H1 (cell line): Measurements from ENCODE around the gene RNF10. TPM values are rescaled to one million over a fixed set of nuclear protein-coding genes. Genes with fewer than 3 reads are reported as not detected.

Source experiments
- CTCF ChIA-PET: fragments of 300-600 bp; sonication (Branson Sonifier 250); formaldehyde crosslinking; loops from one replicate; lab custom pipeline; 2021; ENCODE audit not compliant: partially characterized antibody; lab: Charles Lee
- POLR2A ChIA-PET: fragments of 300-600 bp; sonication (Branson Sonifier 250); formaldehyde crosslinking; loops from one replicate; lab custom pipeline; 2021; ENCODE audit warnings: inconsistent platforms; ENCODE audit not compliant: partially characterized antibody; lab: Charles Lee
- DNase-seq, 2 experiments: peaks; one replicate each; pipeline versions ENCODE4 v3.0.0 to v3.0.0-alpha.2; 2010 to 2022; ENCODE audit warnings: low spot score in 2 of 2, low read depth in 1 of 2, mixed read lengths in 1 of 2
- FAIRE-seq: peaks from 2 replicates; lab custom pipeline; 2011; peaks lifted over from hg19 to GRCh38; lab: Jason Lieb, UNC
- H2AFZ ChIP-seq: 2 replicates; pipeline ENCODE4 v1.8.1; 2012; ENCODE audit warnings: low read length, inconsistent platforms
- H2AK5ac ChIP-seq: 2 replicates; pipeline ENCODE4 v1.6.1; 2013; ENCODE audit warnings: low read depth, low read length
- H2BK120ac ChIP-seq: replicated peaks from 2 replicates; pipeline ENCODE3; 2013; ENCODE audit warnings: low read depth, low read length, inconsistent platforms
- H2BK12ac ChIP-seq: 2 replicates; pipeline ENCODE4 v1.6.1; 2013; ENCODE audit warnings: low read depth, low read length
- H2BK15ac ChIP-seq: 2 replicates; pipeline ENCODE4 v1.6.1; 2013; ENCODE audit warnings: low read length
- H2BK20ac ChIP-seq: 2 replicates; pipeline ENCODE4 v1.6.1; 2013; ENCODE audit warnings: low read length
- H2BK5ac ChIP-seq: 2 replicates; pipeline ENCODE4 v1.6.1; 2013; ENCODE audit warnings: low read depth, low read length
- H3K14ac ChIP-seq: 2 replicates; pipeline ENCODE4 v1.6.1; 2013; ENCODE audit warnings: inconsistent platforms; ENCODE audit not compliant: insufficient read length
- H3K18ac ChIP-seq: 2 replicates; pipeline ENCODE4 v1.6.1; 2013; ENCODE audit warnings: low read length; ENCODE audit errors: extremely low read depth
- H3K23ac ChIP-seq: 2 replicates; pipeline ENCODE4 v1.6.1; 2013; ENCODE audit warnings: inconsistent platforms; ENCODE audit not compliant: insufficient read length
- H3K23me2 ChIP-seq: 2 replicates; pipeline ENCODE4 v1.6.1; 2013; ENCODE audit warnings: low read depth, low read length
- H3K27ac ChIP-seq: 2 replicates; pipeline ENCODE4 v1.6.1; 2011; ENCODE audit warnings: low read depth, low read length, inconsistent platforms
- H3K27me3 ChIP-seq, 4 experiments: replicated peaks in 1 of 4; 1 replicate in 1 of 4; 2 replicates in 3 of 4; pipeline versions ENCODE4 v1.6.1 to v1.8.1; 2011 to 2013; ENCODE audit warnings: low read length in 3 of 4, mild to moderate bottlenecking in 3 of 4, inconsistent platforms in 2 of 4, mixed read lengths in 2 of 4, moderate library complexity in 1 of 4; ENCODE audit not compliant: control insufficient read depth in 3 of 4, insufficient read depth in 3 of 4; ENCODE audit errors: extremely low read depth in 1 of 4
- H3K36me3 ChIP-seq, 4 experiments: 2 replicates each; pipeline versions ENCODE4 v1.6.1 to v1.8.1; 2011 to 2013; ENCODE audit warnings: mild to moderate bottlenecking in 4 of 4, low read length in 3 of 4, moderate library complexity in 2 of 4, control low read depth in 1 of 4, inconsistent platforms in 1 of 4; ENCODE audit not compliant: insufficient read depth in 4 of 4, control insufficient read depth in 2 of 4
- H3K4ac ChIP-seq: replicated peaks from 2 replicates; pipeline ENCODE3; 2013; ENCODE audit warnings: low read length, low read depth, mixed read lengths, inconsistent platforms; ENCODE audit not compliant: insufficient read length
- H3K4me1 ChIP-seq, 4 experiments: replicated peaks in 1 of 4; 1 replicate in 1 of 4; 2 replicates in 3 of 4; pipeline versions ENCODE4 v1.6.1 to v1.8.1; 2011 to 2013; ENCODE audit warnings: low read length in 3 of 4, inconsistent platforms in 2 of 4, mixed read lengths in 1 of 4; ENCODE audit not compliant: insufficient read depth in 4 of 4, control insufficient read depth in 3 of 4
- H3K4me2 ChIP-seq, 2 experiments: 2 replicates each; pipeline versions ENCODE4 v1.6.1 to v1.8.1; 2011 to 2013; ENCODE audit warnings: low read depth in 2 of 2, low read length in 2 of 2, control low read depth in 1 of 2, inconsistent platforms in 1 of 2, mild to moderate bottlenecking in 1 of 2; ENCODE audit not compliant: insufficient read depth in 1 of 2
- H3K4me3 ChIP-seq, 4 experiments: fragments of 200-600, 300-600 bp in 1 of 4; sonication (generic), shearing (Covaris generic), sonication (Bioruptor Twin) in 1 of 4; 2 replicates each; pipeline versions ENCODE4 v1.5.1 to v1.8.1; 2011 to 2016; ENCODE audit warnings: low read length in 4 of 4, low read depth in 3 of 4, control low read depth in 2 of 4, inconsistent platforms in 2 of 4, mild to moderate bottlenecking in 2 of 4, mixed read lengths in 1 of 4, moderate library complexity in 1 of 4; ENCODE audit not compliant: insufficient read depth in 2 of 4; ENCODE audit errors: extremely low read depth in 1 of 4
- H3K56ac ChIP-seq: replicated peaks from 2 replicates; pipeline ENCODE3; 2013; ENCODE audit warnings: low read depth, mild to moderate bottlenecking, mixed read lengths, low read length, inconsistent platforms; ENCODE audit not compliant: insufficient read length
- H3K79me1 ChIP-seq: 2 replicates; pipeline ENCODE4 v1.6.1; 2013; ENCODE audit warnings: low read depth, low read length, control low read depth
- H3K79me2 ChIP-seq, 2 experiments: 2 replicates each; pipeline versions ENCODE4 v1.6.1 to v1.8.1; 2012 to 2013; ENCODE audit warnings: low read length in 2 of 2, mild to moderate bottlenecking in 2 of 2, inconsistent platforms in 1 of 2; ENCODE audit not compliant: insufficient read depth in 2 of 2, control insufficient read depth in 1 of 2
- H3K9ac ChIP-seq, 4 experiments: replicated peaks in 1 of 4; 1 replicate in 1 of 4; 2 replicates in 3 of 4; pipeline versions ENCODE4 v1.6.1 to v1.8.1; 2011 to 2013; ENCODE audit warnings: low read depth in 3 of 4, low read length in 3 of 4, control low read depth in 2 of 4, mild to moderate bottlenecking in 2 of 4, moderate library complexity in 2 of 4, inconsistent platforms in 1 of 4; ENCODE audit errors: extremely low read depth in 1 of 4
- H3K9me3 ChIP-seq, 2 experiments: 2 replicates each; pipeline versions ENCODE4 v1.6.1 to v1.8.1; 2012 to 2013; ENCODE audit warnings: mild to moderate bottlenecking in 2 of 2, moderate library complexity in 2 of 2, control low read depth in 1 of 2, inconsistent platforms in 1 of 2, low read depth in 1 of 2, low read length in 1 of 2, mixed read lengths in 1 of 2; ENCODE audit not compliant: insufficient read depth in 2 of 2
- H4K20me1 ChIP-seq, 2 experiments: replicated peaks in 1 of 2; 2 replicates each; pipeline versions ENCODE3 to v1.8.1; 2011 to 2013; ENCODE audit warnings: inconsistent platforms in 2 of 2, low read length in 2 of 2, mild to moderate bottlenecking in 1 of 2; ENCODE audit not compliant: insufficient read depth in 2 of 2, control insufficient read depth in 1 of 2
- H4K5ac ChIP-seq: 2 replicates; pipeline ENCODE4 v1.6.1; 2013; ENCODE audit warnings: low read length, low read depth, mixed read lengths, inconsistent platforms; ENCODE audit not compliant: insufficient read length
- H4K8ac ChIP-seq: 2 replicates; pipeline ENCODE4 v1.8.0; 2013; ENCODE audit warnings: mild to moderate bottlenecking, moderate library complexity, low read length, inconsistent platforms; ENCODE audit not compliant: insufficient read depth; ENCODE audit errors: extremely low read depth
- H4K91ac ChIP-seq: replicated peaks from 2 replicates; pipeline ENCODE3; 2013; ENCODE audit warnings: low read length, mixed read lengths, inconsistent platforms; ENCODE audit not compliant: insufficient read length
- ASH2L ChIP-seq: fragments of 200-600, 300-600 bp; sonication (generic); IDR thresholded peaks from one replicate; pipeline ENCODE4 v1.7.1; 2017; ENCODE audit warnings: low read length
- BRCA1 ChIP-seq: IDR thresholded peaks from 2 replicates; pipeline ENCODE4 v1.6.1; 2012; ENCODE audit warnings: low read depth, low read length, improper control_type of control experiment
- CEBPB ChIP-seq: IDR thresholded peaks from 2 replicates; pipeline ENCODE4 v1.6.1; 2012; ENCODE audit warnings: low read depth, low read length
- CREB1 ChIP-seq: IDR thresholded peaks from 2 replicates; pipeline ENCODE4 v1.6.1; 2012; ENCODE audit warnings: inconsistent platforms
- KDM1A ChIP-seq: fragments of 200-600, 300-600 bp; sonication (generic); IDR thresholded peaks from 2 replicates; pipeline ENCODE4 v1.7.1; 2016; ENCODE audit warnings: mild to moderate bottlenecking, low read length, borderline replicate concordance
- MAFK ChIP-seq: IDR thresholded peaks from 2 replicates; pipeline ENCODE4 v1.6.1; 2012; ENCODE audit warnings: low read depth, mild to moderate bottlenecking, improper control_type of control experiment, low read length
- PHF8 ChIP-seq: fragments of 200-600 bp; sonication (generic); conservative IDR thresholded peaks from 2 replicates; pipeline ENCODE4 v1.7.1; 2012; ENCODE audit warnings: low read depth, mild to moderate bottlenecking, inconsistent platforms, low read length, moderate library complexity
- SIN3A ChIP-seq, 2 experiments: IDR thresholded peaks in 1 of 2; conservative IDR thresholded peaks in 1 of 2; 2 replicates each; pipeline ENCODE4 v1.6.1; 2011 to 2012; ENCODE audit warnings: low read length in 2 of 2, improper control_type of control experiment in 1 of 2, low read depth in 1 of 2, mild to moderate bottlenecking in 1 of 2
- SRF ChIP-seq: IDR thresholded peaks from 2 replicates; pipeline ENCODE4 v1.6.1; 2011; ENCODE audit warnings: mild to moderate bottlenecking, low read depth, low read length, moderate library complexity
- TAF7 ChIP-seq: optimal IDR thresholded peaks from 2 replicates; pipeline ENCODE3; 2011; ENCODE audit warnings: low read depth, mild to moderate bottlenecking, inconsistent platforms, low read length, moderate library complexity, borderline replicate concordance
- YY1 ChIP-seq: IDR thresholded peaks from 2 replicates; pipeline ENCODE4 v1.6.1; 2011; ENCODE audit warnings: low read depth, mild to moderate bottlenecking, low read length
- WGBS, 2 experiments: shearing (Covaris generic) in 1 of 2; methylation state at CpG; one replicate each; pipeline versions ENCODE4 v1.1.6 to v1.1.7; 2013 to 2015; ENCODE audit warnings: low lambda C conversion rate in 2 of 2, mixed read lengths in 2 of 2, inconsistent platforms in 1 of 2, low coverage in 1 of 2, missing lambda C conversion rate in 1 of 2; ENCODE audit not compliant: insufficient replicate concordance in 2 of 2, insufficient coverage in 1 of 2, insufficient read length in 1 of 2; ENCODE audit errors: extremely low coverage in 1 of 2, missing lambda C conversion rate in 1 of 2; 5-methylcytosine and 5-hydroxymethylcytosine counted together
- polyA plus RNA-seq, 7 experiments: library from polyadenylated mRNA; depleted of rRNA in 3 of 7; stranded (reverse) in 5 of 7; unstranded in 2 of 7; fragments of >200 nt in 5 of 7; fragments of 200-250 nt in 2 of 7; gene quantifications; 1 replicate in 5 of 7; 2 replicates in 1 of 7; 4 replicates in 1 of 7; pipeline versions ENCODE4 v1.2.1 to v1.2.3, GENCODE V29; 2011 to 2013; ENCODE audit warnings: missing spikeins in 2 of 7, mixed read lengths in 2 of 7
- total RNA-seq: library from RNA; stranded (reverse); fragmentation: NEBNext Ultra II Directional; extraction: Animal tissue kit (Norgen Biotek cat#: 25700); gene quantifications from 2 replicates; pipeline ENCODE4 v1.2.1, GENCODE V29; 2021

The RNF10 gene
- total and polyA plus RNA-seq, 2 of the 8 experiments (the other 6 are each of a cell fraction or from before 2014, with no cell fraction given), result 71.6 to 171 TPM

GRCh38 chr12:120584343-120585149 is 50.4 kb downstream of the RNF10 start:
- peak overlapping the region; percentile 93; the same call in 1 of the 2 replicates for H3K18ac ChIP-seq
- peak overlapping the region; percentile 42 for H3K56ac ChIP-seq
- no peaks in the 10 kb centered on the region for H4K20me1 ChIP-seq
- no peak overlapping the region; the same call in 1 of the 2 replicates for H2BK20ac ChIP-seq
- H3K27me3 ChIP-seq, result peaks cover 0 to 3% (median 1%) of the 10 kb centered on the region in 4 experiments; a peak in 1 of 7 replicates
- no peak overlapping the region for H2BK5ac ChIP-seq
- peak overlapping the region; percentile 8 to 63 (median 37); a peak in 4 of 7 replicates for H3K9ac ChIP-seq
- H2AK5ac ChIP-seq, result no peak overlapping the region
- H3K23me2 ChIP-seq, result peaks cover 6% of the 10 kb centered on the region
- H3K4me3 ChIP-seq, result peak overlapping the region; percentile 55 to 72 (median 56)
- H3K79me2 ChIP-seq, result peaks cover 0 to 3% of the 10 kb centered on the region in 2 experiments; a peak in 1 of 4 replicates
- DNase-seq (peak in 1 of 2 experiments; percentile 79), FAIRE-seq (no peak)
- H2BK15ac ChIP-seq, result peak overlapping the region; percentile 88; the same call in 1 of the 2 replicates
- H3K14ac ChIP-seq, result no peak overlapping the region
- H3K4me2 ChIP-seq, result peak overlapping the region; percentile 75 to 81
- peak overlapping the region; percentile 88; the same call in 1 of the 2 replicates for H4K8ac ChIP-seq
- H3K4ac ChIP-seq, result peak overlapping the region; percentile 8
- ChIA-PET CTCF (interaction anchor here (0.6 to 8.3 kb wide), 11 partner anchors 10 to 193 kb away, joined by 3 to 111 read pairs (median 5); no protein-coding TSS in a partner anchor), POLR2A (interaction anchor here (0.7 to 1.3 kb wide), 3 partner anchors 55 to 70 kb away, joined by 3 to 4 read pairs (median 3); partner anchors contain the start of genes CABP1 and COQ5)
- H3K36me3 ChIP-seq, result peaks cover 0 to 4% (median under 1%) of the 10 kb centered on the region in 4 experiments; a peak in 5 of 8 replicates
- H2BK12ac ChIP-seq, result no peak overlapping the region
- no peaks in the 10 kb centered on the region for H3K9me3 ChIP-seq
- H2AFZ ChIP-seq, result peak overlapping the region; percentile 97; the same call in 1 of the 2 replicates
- no peak overlapping the region for H3K23ac ChIP-seq
- no peak overlapping the region for H2BK120ac ChIP-seq
- H3K79me1 ChIP-seq, result no peaks in the 10 kb centered on the region
- no peak overlapping the region for H3K27ac ChIP-seq
- peak overlapping the region; percentile 34 for H4K91ac ChIP-seq
- H3K4me1 ChIP-seq, result peaks cover 0 to 6% (median 1%) of the 10 kb centered on the region in 4 experiments; a peak in 5 of 7 replicates
- WGBS, 2 experiments, result 13% methylated on average over 39 of the region's 65 CpGs; no CpG with 5 or more reads in 1 of the 2 experiments
- peak overlapping the region; percentile 46 for H4K5ac ChIP-seq
- TF ChIP-seq KDM1A, result no peak
- no peak for TF ChIP-seq SIN3A (conservative IDR thresholded peaks at IDR 0.05 in 1 of 2, IDR thresholded peaks at IDR 0.05 in 1 of 2; ENCODE audit: low read depth in 1 of 2, low read length in 2 of 2)
- peak; percentile 34 for TF ChIP-seq ASH2L
- TF ChIP-seq TAF7, result no peak
- TF ChIP-seq BRCA1, result no peak
- TF ChIP-seq CREB1, result peak; percentile 54; the same call in 1 of the 2 replicates
- no peak for TF ChIP-seq CEBPB
- 0 out of 2 replicates have a peak, but pooled peaks have one; percentile 22 for TF ChIP-seq YY1
- TF ChIP-seq MAFK, result no peak
- TF ChIP-seq PHF8, result peak; percentile 35; the same call in 1 of the 2 replicates
- no peak for TF ChIP-seq SRF
